Measurements from ENCODE around the gene SNX30.

DNA sequence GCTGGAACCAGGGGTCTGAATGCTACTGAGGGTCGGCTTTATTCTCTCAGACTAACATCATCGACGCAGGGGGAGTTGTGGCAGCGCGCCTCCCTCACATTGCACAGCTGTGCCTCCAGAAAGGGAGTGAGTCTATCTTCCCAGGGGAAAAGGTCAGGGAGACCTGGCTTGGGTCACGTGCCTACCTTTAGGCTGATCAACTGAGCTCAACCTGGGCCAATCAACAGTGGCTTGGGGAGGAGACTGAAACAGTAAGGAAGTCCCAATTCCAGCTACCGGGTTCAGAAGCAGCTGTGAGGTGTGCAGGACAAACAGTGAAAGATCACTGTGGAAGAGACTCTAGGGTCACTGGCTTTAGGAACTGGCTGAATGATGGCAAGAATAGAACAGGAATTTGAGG, 14.3 kb downstream of the SNX30 start:
- TF ChIP-seq, protein P1, sequence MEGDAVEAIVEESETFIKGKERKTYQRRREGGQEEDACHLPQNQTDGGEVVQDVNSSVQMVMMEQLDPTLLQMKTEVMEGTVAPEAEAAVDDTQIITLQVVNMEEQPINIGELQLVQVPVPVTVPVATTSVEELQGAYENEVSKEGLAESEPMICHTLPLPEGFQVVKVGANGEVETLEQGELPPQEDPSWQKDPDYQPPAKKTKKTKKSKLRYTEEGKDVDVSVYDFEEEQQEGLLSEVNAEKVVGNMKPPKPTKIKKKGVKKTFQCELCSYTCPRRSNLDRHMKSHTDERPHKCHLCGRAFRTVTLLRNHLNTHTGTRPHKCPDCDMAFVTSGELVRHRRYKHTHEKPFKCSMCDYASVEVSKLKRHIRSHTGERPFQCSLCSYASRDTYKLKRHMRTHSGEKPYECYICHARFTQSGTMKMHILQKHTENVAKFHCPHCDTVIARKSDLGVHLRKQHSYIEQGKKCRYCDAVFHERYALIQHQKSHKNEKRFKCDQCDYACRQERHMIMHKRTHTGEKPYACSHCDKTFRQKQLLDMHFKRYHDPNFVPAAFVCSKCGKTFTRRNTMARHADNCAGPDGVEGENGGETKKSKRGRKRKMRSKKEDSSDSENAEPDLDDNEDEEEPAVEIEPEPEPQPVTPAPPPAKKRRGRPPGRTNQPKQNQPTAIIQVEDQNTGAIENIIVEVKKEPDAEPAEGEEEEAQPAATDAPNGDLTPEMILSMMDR (IDR thresholded peaks at IDR 0.05): no peak
- TF ChIP-seq POLR2AphosphoS5 (IDR thresholded peaks at IDR 0.05; ENCODE audit: insufficient read depth in 1 of 2, low read depth in 1 of 2) (no peak), POLR2A (IDR thresholded peaks at IDR 0.05) (no peak)

All from vagina (tissue), 2 donors.